OCI-LY7 (cell line): ENCODE results near the gene PCAT6. TPM values are rescaled to one million over a fixed set of nuclear protein-coding genes. Genes with fewer than 3 reads are reported as not detected.

Experiments used
- BruUV-seq: library from RNA; stranded (reverse); fragments of 400-500 nt; replicated peaks from 2 replicates; lab custom pipeline; 2021; lab: Mats Ljungman, UMichigan
- CTCF ChIA-PET: fragments of 300-600 bp; sonication (Branson Sonifier 250); formaldehyde crosslinking; loops from one replicate; lab custom pipeline; 2022; ENCODE audit warnings: antibody characterized with exemption; ENCODE audit not compliant: unreplicated experiment; lab: Charles Lee
- POLR2A ChIA-PET: fragments of 300-600 bp; sonication (Branson Sonifier 250); formaldehyde crosslinking; loops from one replicate; lab custom pipeline; 2022; ENCODE audit warnings: antibody characterized with exemption; lab: Charles Lee
- DNase-seq: peaks from one replicate; pipeline ENCODE4 v3.0.0-alpha.2; 2015; ENCODE audit warnings: low spot score
- H2AFZ ChIP-seq: fragments of 200-600 bp; sonication (generic), shearing (Covaris generic); 2 replicates; pipeline ENCODE4 v1.6.1; 2014; ENCODE audit warnings: mild to moderate bottlenecking, antibody characterized with exemption, low read length, moderate library complexity
- H3K27ac ChIP-seq: fragments of 200-600 bp; sonication (generic); 2 replicates; pipeline ENCODE4 v1.5.1; 2014; ENCODE audit warnings: mixed run types, low read depth, mild to moderate bottlenecking, moderate library complexity, low read length, inconsistent platforms; ENCODE audit not compliant: poor library complexity, severe bottlenecking
- H3K36me3 ChIP-seq: fragments of 200-600 bp; sonication (generic); 2 replicates; pipeline ENCODE4 v1.6.1; 2014; ENCODE audit warnings: mild to moderate bottlenecking, antibody characterized with exemption, low read length, moderate library complexity, mixed read lengths; ENCODE audit not compliant: insufficient read depth
- H3K4me1 ChIP-seq: fragments of 200-600 bp; sonication (generic); 2 replicates; pipeline ENCODE4 v1.5.1; 2014; ENCODE audit warnings: mild to moderate bottlenecking, low read length; ENCODE audit not compliant: insufficient read depth, poor library complexity, severe bottlenecking
- H3K4me2 ChIP-seq: fragments of 200-600 bp; sonication (generic); 2 replicates; pipeline ENCODE4 v1.6.1; 2014; ENCODE audit warnings: mild to moderate bottlenecking, low read length
- H3K4me3 ChIP-seq: fragments of 200-600 bp; sonication (generic); 2 replicates; pipeline ENCODE4 v1.5.1; 2014; ENCODE audit warnings: mild to moderate bottlenecking, low read depth, low read length; ENCODE audit not compliant: poor library complexity, severe bottlenecking
- H3K79me2 ChIP-seq: fragments of 200-600 bp; sonication (generic); 2 replicates; pipeline ENCODE4 v1.6.1; 2016; ENCODE audit warnings: low read depth, mild to moderate bottlenecking, low read length, moderate library complexity, mixed read lengths; ENCODE audit not compliant: insufficient read depth
- H3K9me2 ChIP-seq: fragments of 200-600 bp; sonication (generic); 2 replicates; pipeline ENCODE4 v1.6.1; 2016; ENCODE audit warnings: mild to moderate bottlenecking, low read length, mixed read lengths; ENCODE audit not compliant: insufficient read depth
- H3K9me3 ChIP-seq: fragments of 200-600 bp; sonication (generic); 2 replicates; pipeline ENCODE4 v1.6.1; 2014; ENCODE audit warnings: mild to moderate bottlenecking, mixed run types, low read length, mixed read lengths
- H4K20me1 ChIP-seq: fragments of 200-600 bp; sonication (generic); 2 replicates; pipeline ENCODE4 v1.6.1; 2014; ENCODE audit warnings: mild to moderate bottlenecking, antibody characterized with exemption, low read length, moderate library complexity, mixed read lengths; ENCODE audit not compliant: insufficient read depth
- CTCF ChIP-seq: fragments of 200-600 bp; sonication (generic); conservative IDR thresholded peaks from 2 replicates; pipeline ENCODE4 v1.5.1; 2014; ENCODE audit warnings: mild to moderate bottlenecking, antibody characterized with exemption, low read length, moderate library complexity, mixed read lengths
- EZH2phosphoT487 ChIP-seq: fragments of 200-600 bp; sonication (generic); IDR thresholded peaks from 2 replicates; pipeline ENCODE4 v1.6.1; 2018; ENCODE audit warnings: low read depth, borderline replicate concordance, mild to moderate bottlenecking, mixed run types, antibody characterized with exemption, low read length, moderate library complexity, mixed read lengths
- intact Hi-C: fragments of 100-400 bp; cut with micrococcal nuclease; formaldehyde crosslinking; loops from one replicate; pipeline ENCODE4 v1.10.0; 2022; ENCODE audit not compliant: unreplicated experiment
- total RNA-seq, 2 experiments: library from RNA; depleted of rRNA in 1 of 2; stranded (reverse); fragments of >200 nt in 1 of 2; shearing (Covaris generic) in 1 of 2; gene quantifications; 2 replicates each; pipeline ENCODE4 v1.2.3, GENCODE V29; 2014 to 2022

PCAT6 gene
- total RNA-seq, 2 experiments from 2014 or later, result not detected

- ChIA-PET CTCF (interaction anchor here (1.1 kb wide), 1 partner anchor 1389 kb away, joined by 3 read pairs; no protein-coding TSS in a partner anchor), POLR2A (interaction anchor here (1.0 kb wide), 1 partner anchor 18 kb away, joined by 5 read pairs; no protein-coding TSS in a partner anchor)
- no peak overlapping the region for H3K4me2 ChIP-seq
- DNase-seq, result no peak
- H3K79me2 ChIP-seq, result no peaks in the 10 kb centered on the region
- intact Hi-C loops, result no loop called here
- no peak for TF ChIP-seq CTCF
- no peak for TF ChIP-seq EZH2phosphoT487
- no peaks in the 10 kb centered on the region for H3K9me2 ChIP-seq
- no TSS peak for BruUV-seq
- no peak overlapping the region for H3K4me3 ChIP-seq
- no peaks in the 10 kb centered on the region for H3K36me3 ChIP-seq
- no peak overlapping the region for H3K27ac ChIP-seq
- H3K9me3 ChIP-seq, result no peaks in the 10 kb centered on the region
- no peaks in the 10 kb centered on the region for H3K4me1 ChIP-seq
- no peaks in the 10 kb centered on the region for H4K20me1 ChIP-seq
- H2AFZ ChIP-seq, result no peak overlapping the region
Observed at GRCh38 chr1:202809597-202810159, 1.1 kb upstream of the PCAT6 start.

- Histone ChIP-seq H3K4me3 (peak overlapping the region; percentile 16), H2AFZ (no peak overlapping the region), H3K79me2 (no peaks in the 10 kb centered on the region), H3K27ac (no peak overlapping the region), H3K36me3 (no peaks in the 10 kb centered on the region), H4K20me1 (no peaks in the 10 kb centered on the region), H3K4me1 (no peaks in the 10 kb centered on the region), H3K4me2 (peak overlapping the region; percentile 71; the same call in 1 of the 2 replicates), H3K9me2 (no peaks in the 10 kb centered on the region), H3K9me3 (no peaks in the 10 kb centered on the region)
- no peak for DNase-seq
- ChIA-PET CTCF (interaction anchor here (1.1 kb wide), 1 partner anchor 1388 kb away, joined by 3 read pairs; no protein-coding TSS in a partner anchor), POLR2A (interaction anchor here (1.0 kb wide), 1 partner anchor 18 kb away, joined by 5 read pairs; no protein-coding TSS in a partner anchor)
- TF ChIP-seq EZH2phosphoT487 (no peak), CTCF (no peak)
- no TSS peak for BruUV-seq
- intact Hi-C loops, result no loop called here
Observed at GRCh38 chr1:202810193-202810614, 550 bp upstream of the PCAT6 start.
